Measurements from ENCODE around the gene GLMP. TPM values are rescaled to one million over a fixed set of nuclear protein-coding genes. Genes with fewer than 3 reads are reported as not detected.

The GLMP gene
- total RNA-seq, 1 experiment from 2014 or later = 50.5 TPM

GRCh38 chr1:156291226-156292061 lies 4.0 kb downstream of the GLMP start:
- DNase-seq (ENCODE audit: extremely low read depth, low read depth) = peak; percentile 75

- DNase-seq (ENCODE audit: extremely low read depth, low read depth) = no peak
Measured at GRCh38 chr1:156289857-156290256, 5.6 kb downstream of the GLMP start.

GRCh38 chr1:156286061-156286460 lies 9.4 kb downstream of the GLMP start:
- DNase-seq (ENCODE audit: extremely low read depth, low read depth) = no peak

GRCh38 chr1:156285437-156285836 lies 10.0 kb downstream of the GLMP start:
- no peak for DNase-seq (ENCODE audit: extremely low read depth, low read depth)

- DNase-seq (ENCODE audit: extremely low read depth, low read depth) = no peak
Measured at GRCh38 chr1:156284757-156285156, 10.7 kb downstream of the GLMP start.

- no peak for DNase-seq (ENCODE audit: extremely low read depth, low read depth)
Measured at GRCh38 chr1:156284112-156284511, 11.4 kb downstream of the GLMP start, which contains the start of gene TMEM79. Gene TMEM79 (plus strand): TSS chr1:156284325. CDS start chr1:156285227, 902 bp downstream.

GRCh38 chr1:156283521-156283920 lies 12.0 kb downstream of the GLMP start:
- DNase-seq (ENCODE audit: extremely low read depth, low read depth) = no peak

GRCh38 chr1:156282479-156283222 lies 12.8 kb downstream of the GLMP start, which contains the start of gene SMG5:
Gene SMG5 (minus strand): TSS chr1:156282825. CDS start chr1:156282680, 145 bp downstream.
- peak; percentile 100 for DNase-seq (ENCODE audit: extremely low read depth, low read depth)

GRCh38 chr1:156281693-156282478 lies 13.6 kb downstream of the GLMP start:
- DNase-seq (ENCODE audit: extremely low read depth, low read depth) = no peak

- DNase-seq (ENCODE audit: extremely low read depth, low read depth) = no peak
Measured at GRCh38 chr1:156281281-156281680, 14.2 kb downstream of the GLMP start.

GRCh38 chr1:156279837-156280236 lies 15.6 kb downstream of the GLMP start:
- DNase-seq (ENCODE audit: extremely low read depth, low read depth) = no peak

GRCh38 chr1:156276966-156277381 lies 18.5 kb downstream of the GLMP start:
- DNase-seq (ENCODE audit: extremely low read depth, low read depth) = no peak

- no peak for DNase-seq (ENCODE audit: extremely low read depth, low read depth)
Measured at GRCh38 chr1:156276532-156276931, 18.9 kb downstream of the GLMP start.

- DNase-seq (ENCODE audit: extremely low read depth, low read depth) = no peak
Measured at GRCh38 chr1:156270314-156270713, 25.2 kb downstream of the GLMP start.

GRCh38 chr1:156268336-156268735 lies 27.1 kb downstream of the GLMP start:
- no peak for DNase-seq (ENCODE audit: extremely low read depth, low read depth)

- no peak for DNase-seq (ENCODE audit: extremely low read depth, low read depth)
Measured at GRCh38 chr1:156266051-156266450, 29.4 kb downstream of the GLMP start.

- no peak for DNase-seq (ENCODE audit: extremely low read depth, low read depth)
Measured at GRCh38 chr1:156263288-156263655, 32.2 kb downstream of the GLMP start.

GRCh38 chr1:156262461-156263287 lies 32.8 kb downstream of the GLMP start:
- no peak for DNase-seq (ENCODE audit: extremely low read depth, low read depth)

GRCh38 chr1:156260896-156261295 lies 34.6 kb downstream of the GLMP start:
- no peak for DNase-seq (ENCODE audit: extremely low read depth, low read depth)

GRCh38 chr1:156259805-156260204 lies 35.7 kb downstream of the GLMP start:
- no peak for DNase-seq (ENCODE audit: extremely low read depth, low read depth)
